Mesenteric fat pad (tissue), 1 donor: Measurements from ENCODE around the gene ADCY1. TPM values are rescaled to one million over a fixed set of nuclear protein-coding genes. Genes with fewer than 3 reads are reported as not detected.

Source experiments
- DNase-seq: peaks from one replicate; pipeline ENCODE4 v3.0.0-alpha.2; 2020; ENCODE audit warnings: low spot score
- total RNA-seq: library from RNA; stranded (reverse); fragmentation: NEBNext Ultra II Directional; extraction: Animal tissue kit (Norgen Biotek cat#: 25700); gene quantifications from one replicate; pipeline ENCODE4 v1.2.1, GENCODE V29; 2021
- donor health status: DM: yes; HTN: yes; CAD: no.

ADCY1 gene
- total RNA-seq, 1 donor from 2014 or later = 3.3 TPM

DNA sequence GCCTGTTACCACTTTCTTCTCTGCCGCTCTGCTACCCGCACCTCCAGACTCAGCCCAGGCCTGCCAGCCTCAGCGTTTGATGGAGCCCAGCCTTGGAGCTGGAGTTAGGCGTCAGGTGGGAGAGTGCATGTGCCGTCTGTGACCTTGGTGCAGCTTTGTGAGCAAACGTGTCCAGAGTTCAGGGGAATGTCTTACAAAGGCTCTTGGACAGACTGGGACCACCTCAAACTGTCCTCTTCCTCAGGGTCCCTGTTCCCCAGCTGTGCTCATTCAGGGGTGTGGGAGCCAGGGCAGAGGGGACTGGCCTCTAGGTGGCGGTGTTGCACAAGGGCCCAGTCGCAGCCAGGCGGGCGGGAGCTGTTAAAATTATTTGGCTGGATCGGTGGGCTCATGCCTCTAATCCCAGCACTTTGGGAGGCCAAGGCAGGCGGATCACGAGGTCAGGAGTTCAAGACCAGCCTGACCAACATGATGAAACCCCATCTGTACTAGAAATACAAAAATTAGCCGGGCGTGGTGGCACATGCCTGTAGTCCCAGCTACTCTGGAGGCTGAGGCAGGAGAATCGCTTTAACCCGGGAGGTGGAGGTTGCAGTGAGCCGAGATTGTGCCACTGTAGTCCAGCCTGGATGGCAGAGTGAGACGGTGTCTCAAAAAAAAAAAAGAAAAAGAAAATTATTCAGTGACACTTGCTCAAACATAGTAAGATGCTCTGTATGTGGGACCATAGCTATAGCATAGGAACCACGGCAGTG is 89.2 kb downstream of the ADCY1 start:
- DNase-seq = no peak

DNA sequence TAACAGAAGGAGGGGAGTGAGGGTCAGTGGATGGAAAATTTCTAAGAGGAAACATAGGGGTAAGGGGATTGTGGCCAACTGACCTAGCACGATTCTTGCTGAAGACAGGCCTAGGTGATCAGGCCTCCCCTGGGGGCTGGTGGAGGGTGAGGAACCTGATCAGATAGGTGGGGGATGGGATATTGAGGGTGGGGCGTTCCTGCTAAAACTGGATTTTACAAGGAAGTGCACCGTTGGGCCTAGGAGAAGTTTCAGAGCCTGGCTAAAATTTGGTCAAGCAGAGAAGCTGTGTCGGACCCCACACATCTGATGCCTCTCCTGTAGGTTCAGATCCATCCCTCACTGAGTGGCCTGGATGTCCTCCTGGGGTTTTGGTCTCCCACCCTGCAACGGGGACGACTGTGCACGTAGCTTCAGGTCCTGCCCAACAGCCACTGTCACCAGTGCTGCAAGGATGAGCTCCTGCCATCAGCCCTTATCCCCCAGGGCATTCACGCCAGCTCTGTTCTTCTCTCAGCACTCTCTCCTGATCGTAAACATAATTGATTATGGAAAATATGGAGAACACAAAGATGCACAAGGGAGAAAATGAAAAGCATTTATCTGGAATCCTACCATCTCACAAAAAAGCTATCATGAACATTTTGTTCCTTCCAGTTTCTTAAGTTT is 89.9 kb downstream of the ADCY1 start:
- peak; percentile 35 for DNase-seq

DNA sequence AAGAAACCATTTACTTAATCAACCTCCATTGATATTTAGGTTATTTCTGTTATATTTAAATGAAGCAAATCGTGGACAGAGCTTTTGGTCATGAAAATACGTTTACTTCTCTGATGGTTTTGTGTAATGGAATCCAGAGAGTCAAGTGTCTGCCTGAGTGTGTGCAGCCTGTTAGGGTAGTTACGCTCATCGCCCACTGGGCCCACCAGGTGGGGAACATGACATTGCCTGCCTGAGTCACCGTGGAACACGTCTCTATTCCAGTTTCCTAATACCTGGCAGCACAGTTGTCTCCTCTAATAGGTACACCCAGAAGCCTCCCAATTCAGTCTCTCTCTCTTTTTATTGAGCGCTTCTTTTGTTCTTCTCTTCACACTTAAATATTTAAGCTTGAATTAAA is 91.0 kb downstream of the ADCY1 start:
- peak; percentile 30 for DNase-seq

DNA sequence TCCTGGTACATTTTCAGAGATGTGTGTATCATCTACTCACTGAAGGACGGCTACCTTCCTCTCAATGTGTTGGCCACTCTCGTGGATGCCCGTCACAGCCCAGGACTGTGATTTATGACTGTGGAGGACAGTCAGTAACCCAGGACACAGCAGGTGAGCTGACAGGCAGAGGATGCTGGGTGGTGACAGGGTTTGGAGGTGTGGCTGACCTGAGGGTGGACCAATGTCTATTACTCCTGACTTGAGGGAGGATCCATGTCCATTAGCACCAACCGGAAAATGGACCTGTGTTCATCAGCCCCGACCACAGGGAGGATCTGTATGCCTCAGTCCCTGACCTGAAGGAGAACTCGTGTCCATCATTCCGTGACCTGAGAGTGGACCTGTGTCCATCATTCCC is 96.1 kb downstream of the ADCY1 start:
- peak; percentile 53 for DNase-seq

DNA sequence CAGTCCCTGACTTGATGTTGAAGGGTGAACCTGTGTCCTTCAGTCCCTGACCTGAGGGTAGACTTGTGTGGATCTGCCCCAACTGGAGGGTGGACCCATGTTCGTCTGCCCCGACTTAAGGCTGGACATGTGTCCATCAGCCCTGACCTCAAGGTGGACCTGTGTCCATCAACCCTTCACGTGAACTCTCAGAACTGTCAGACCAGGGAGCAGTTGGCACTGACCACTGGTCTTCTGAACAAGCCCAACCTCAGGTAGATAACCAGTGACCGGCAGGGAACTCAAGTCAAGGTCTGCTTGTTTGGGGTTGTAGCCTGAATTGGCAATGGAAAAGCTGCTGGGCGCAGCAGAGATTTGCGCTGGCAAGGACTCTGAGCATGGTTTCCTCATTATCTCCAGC is 96.5 kb downstream of the ADCY1 start:
- DNase-seq = peak; percentile 37

DNA sequence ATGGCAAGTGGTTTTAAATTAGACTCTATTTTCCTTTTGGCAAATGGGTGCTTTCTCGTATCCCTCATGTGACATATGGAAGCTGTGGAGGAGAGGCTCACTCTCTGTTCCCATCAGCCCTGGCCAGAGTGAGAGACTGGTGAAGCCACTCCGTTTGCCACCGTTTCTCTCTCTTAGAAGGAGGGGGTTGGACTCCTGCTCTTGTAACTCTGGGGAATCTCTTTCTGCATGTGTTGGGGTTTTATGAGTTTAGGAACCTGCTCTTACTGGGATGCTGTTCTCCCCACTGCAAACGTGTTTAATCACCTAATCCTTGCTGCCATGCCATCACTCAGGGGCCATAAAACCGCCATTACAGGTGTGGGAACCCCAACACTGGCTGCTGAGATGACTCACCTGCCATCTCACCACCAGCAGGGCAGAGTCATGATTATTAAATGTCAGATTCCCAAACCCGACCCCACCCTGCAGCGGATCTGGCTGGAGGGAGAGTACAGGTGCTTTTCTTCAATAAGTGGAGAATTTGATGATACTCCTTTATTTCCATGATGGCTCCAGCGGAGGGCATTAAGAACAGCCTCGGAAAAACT is 103.2 kb downstream of the ADCY1 start:
- DNase-seq = no peak

DNA sequence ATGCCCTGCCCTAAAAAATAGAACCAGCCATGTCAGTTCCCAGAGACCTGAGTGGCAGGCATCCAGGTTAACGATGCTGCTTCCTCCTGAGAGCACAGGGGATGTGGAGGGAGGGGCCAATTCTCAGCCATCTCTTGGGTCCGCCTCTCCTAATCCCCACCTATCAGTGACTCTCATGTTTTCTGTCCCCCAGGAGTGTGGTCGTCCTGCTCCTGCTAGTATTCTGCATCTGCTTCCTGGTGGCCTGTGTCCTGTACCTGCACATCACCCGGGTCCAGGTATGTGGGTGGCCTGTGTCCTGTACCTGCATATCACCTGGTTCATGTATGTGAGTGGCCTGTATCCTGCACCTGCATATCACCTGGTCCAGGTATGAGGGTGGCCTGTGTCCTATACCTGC is 105.3 kb downstream of the ADCY1 start:
- peak; percentile 43 for DNase-seq

DNA sequence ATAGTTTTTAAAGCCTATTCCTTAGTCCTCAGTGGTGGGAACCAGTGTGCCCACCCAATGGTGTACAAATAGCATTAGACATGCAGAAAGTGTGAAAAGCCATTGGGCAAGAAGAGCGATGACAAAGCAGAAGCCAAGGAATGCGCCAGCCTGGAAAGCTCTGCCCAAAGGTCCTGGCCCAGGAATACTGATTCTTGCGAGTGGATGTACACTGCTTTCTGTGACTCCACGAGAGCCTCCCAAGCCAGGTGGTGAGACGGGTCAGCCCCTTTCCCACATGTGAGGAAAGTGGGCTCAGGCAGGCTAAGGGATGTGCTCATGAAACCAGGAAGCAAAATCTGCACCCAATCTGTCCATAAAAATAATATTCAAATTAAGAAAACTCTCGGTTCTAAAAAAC is 106.6 kb downstream of the ADCY1 start:
- peak; percentile 35 for DNase-seq

DNA sequence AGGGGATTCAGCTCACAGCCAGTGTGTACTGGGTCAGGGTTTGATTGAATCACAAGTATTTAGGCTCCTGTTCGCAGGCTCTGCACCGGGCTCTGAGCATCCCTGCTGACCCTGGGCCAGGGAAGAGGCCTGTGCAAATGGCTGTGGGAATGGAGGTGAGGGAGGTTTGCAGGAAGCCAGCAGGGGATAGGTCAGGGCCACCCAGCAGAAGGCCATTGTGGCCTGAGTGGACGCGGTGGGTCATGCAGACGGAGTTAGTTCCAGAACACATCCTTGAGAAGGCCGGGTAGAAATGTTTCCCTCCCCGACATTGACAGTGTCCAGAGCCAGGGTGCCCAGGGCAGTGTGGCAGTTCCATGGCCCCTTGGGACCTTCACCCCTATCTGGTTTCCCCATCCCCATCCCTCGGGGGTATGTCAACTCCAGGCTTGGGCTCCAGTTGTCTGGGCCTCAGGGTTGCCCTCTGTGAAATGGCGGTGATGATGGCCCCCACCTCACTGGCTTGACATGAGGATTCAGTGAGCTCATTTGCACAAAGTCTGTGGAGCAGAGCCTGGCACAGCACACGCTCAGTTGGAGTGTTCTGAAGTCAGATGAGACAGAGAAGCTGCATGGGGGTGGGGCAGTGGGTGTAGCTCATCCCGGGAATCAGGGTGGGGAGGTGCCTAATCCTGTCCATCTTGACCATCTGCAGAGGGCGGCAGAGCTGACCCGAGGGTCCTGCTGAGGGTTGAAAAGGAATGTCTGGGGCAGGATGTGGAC is 107.6 kb downstream of the ADCY1 start:
- peak; percentile 73 for DNase-seq

DNA sequence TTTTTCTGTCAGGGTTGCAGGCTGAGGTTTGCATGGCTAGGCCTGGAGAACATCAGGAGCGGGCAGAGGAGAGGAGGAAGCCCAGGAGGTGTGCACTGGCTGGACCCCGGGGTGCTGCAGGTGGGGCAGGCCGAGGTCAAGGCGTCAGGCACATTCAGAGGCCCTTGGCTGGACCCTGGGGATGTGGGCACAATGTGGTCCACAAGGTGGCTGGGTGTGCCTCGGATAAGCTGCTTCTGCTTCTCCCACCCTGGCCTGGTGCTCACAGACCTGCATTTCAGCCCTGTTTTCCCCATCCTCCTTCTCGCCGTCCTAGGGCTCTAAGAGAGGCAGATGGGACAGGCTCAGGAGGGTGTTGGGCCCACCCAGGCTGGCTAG is 108.2 kb downstream of the ADCY1 start:
- peak; percentile 57 for DNase-seq

DNA sequence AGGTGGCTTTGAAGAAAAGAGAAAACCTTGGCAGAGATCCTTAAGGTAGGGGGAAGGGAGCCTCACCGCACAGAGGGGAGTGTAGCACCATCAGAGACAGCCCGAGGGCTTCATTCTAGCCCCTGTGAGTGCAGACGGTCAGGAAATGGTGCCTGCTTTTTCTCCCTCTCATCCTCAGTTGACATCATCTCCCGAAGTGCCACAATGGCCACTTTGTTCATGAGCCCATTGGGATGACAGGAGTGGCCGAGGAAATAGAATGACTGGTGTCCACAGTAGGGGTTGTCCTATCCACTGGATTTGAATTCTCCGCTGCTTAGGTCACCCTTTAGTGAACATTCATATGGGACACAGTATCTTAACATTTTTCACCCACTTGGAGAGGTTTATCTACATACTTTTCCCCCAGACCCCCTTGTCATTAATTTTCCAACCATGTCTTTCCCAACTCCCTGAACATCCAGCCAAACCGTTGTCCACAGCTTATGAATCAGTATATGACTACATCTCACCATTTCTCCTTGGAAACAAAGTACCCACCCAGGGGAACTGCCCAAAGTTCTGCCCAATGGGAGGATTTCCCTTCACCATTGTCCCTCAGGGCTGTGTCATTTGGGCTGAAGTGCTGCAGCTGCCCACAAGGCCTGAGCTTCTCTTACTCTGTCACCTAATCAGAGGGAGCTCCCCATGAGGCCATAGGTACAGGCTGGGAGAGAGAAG is 108.8 kb downstream of the ADCY1 start:
- peak; percentile 59 for DNase-seq

DNA sequence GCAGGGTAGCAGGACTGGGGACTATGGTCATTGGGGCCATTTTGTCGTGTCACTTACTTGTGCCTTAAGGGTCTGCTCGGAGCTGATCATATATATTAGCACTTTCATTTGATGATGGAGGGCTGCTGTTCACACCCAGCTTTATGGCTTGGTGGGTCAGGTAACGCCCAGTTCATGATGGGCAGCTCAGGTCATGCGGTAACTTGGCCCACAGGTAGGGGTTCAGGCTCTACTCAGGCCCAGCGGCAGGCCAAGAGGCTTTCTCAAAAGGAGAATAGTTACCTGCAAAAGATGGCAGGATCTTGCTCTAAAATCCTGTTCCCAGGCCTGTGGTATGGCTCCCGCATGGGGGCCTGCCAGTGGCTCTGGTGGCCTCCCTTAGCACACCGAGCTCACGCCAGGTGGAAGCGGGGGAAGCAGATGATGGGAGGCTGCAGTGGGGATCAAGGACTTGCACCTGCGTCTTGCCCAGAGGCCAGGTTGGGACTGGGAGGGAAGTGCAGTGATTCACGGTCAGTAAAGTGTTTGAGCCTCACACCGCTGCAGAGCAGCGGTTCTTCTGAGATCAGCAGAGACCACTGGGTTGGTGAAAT is 109.5 kb downstream of the ADCY1 start:
- peak; percentile 67 for DNase-seq

DNA sequence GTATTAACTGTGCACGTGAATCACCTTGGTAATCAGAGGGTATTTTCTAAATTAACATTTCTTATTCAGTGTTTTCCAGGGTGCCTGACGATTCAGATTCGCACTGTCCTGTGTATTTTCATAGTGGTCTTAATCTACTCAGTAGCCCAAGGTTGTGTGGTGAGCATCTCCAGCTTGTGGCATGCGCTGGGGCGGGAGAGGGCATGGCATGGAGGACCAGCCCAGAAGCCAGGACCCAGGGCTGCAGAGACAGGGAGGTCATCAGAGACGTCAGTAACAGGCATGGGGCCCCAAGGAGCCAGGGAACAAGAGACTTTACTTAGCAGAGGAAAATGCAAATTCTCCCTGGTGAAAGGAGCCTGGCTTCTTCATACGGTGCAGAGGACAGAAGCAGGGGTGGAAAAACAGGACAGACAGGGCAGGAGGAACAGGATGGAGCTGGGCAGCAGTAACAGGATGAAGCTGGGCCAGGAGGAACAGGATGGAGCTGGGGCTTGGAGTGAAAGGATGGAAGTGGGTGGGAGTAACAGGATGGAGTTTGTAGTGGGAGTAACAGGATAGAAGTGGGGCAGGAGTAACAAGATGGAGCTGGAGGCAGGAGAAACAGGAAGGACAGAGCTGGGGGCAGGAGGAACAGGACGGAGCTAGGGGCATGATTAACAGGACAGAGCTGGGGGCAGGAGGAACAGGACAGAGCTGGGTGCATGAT is 110.9 kb downstream of the ADCY1 start:
- peak; percentile 57 for DNase-seq

DNA sequence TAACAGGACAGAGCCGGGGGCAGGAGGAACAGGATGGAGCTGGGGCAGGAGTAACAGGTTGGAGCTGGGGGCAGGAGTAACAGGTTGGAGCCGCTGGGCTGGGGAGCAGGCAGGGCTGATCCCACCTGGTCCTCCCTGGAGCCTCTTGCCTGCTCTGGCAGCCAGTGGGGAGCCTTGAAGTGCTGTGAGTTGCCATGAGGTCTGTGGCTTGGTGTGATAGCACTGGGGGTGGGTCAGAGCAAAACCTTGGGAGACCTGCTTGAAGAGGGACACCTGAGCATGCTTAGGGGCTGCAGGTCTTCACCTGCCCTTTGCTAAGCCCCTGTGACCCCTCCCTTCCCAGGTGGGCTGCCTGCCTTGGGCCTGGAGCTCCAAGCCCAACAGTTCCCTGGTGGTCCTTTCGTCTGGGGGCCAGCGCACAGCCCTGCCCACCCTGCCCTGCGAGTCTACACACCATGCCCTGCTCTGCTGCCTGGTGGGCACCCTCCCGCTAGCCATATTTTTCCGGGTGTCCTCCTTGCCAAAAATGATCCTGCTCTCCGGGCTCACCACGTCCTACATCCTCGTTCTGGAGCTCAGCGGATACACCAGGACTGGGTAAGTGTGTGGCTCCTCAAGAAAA is 111.6 kb downstream of the ADCY1 start:
- peak; percentile 74 for DNase-seq

DNA sequence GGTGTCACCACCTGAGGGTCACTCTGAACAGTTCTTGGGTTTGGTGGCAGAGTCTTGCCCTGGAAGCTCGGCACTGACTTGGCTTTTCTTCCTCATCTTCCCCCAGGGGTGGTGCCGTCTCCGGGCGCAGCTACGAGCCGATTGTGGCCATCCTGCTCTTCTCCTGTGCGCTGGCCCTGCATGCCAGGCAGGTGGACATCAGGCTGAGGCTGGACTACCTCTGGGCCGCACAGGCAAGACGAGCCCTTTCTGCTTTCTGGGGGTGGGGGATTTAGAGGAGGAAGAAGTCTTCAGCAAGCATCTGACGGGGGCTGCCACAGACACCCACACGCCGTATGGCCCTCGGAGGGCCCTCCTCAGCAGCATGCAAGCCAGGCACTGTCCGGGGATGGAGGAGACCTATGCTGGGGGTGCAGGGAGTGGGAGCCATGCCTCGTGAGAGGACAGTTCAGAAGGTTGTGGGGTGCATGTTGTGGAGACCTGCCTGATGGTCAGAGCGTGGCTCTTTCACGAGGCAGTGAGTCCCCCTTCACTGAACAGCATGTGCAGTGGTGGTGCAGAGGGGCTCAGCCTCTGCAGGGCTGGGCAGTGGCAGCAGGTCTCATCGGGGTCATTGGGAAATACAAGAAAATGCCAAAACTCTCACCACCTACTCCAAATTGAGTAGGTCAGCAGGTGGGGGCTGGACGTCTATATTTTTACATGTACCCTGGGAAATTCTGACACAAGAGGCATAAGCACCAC is 112.4 kb downstream of the ADCY1 start:
- DNase-seq = peak; percentile 83

DNA sequence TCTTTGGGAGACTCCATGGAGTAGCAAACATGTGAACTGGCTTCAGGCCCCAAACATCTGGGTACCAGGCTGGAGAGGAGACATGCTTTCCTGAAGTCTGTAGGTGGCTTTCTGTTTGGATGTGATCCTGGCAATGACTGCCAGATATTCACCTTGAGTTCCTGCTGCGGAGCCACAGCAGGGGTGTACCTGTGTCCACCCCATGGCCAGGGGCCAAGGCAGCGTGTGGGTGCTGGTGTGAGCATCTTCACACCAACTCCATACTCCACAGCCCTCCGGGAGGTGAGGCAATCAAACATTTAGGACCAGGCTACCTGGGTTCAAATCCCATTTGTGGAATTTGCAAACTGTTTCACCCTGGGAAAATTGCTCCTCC is 113.0 kb downstream of the ADCY1 start:
- DNase-seq = peak; percentile 53

DNA sequence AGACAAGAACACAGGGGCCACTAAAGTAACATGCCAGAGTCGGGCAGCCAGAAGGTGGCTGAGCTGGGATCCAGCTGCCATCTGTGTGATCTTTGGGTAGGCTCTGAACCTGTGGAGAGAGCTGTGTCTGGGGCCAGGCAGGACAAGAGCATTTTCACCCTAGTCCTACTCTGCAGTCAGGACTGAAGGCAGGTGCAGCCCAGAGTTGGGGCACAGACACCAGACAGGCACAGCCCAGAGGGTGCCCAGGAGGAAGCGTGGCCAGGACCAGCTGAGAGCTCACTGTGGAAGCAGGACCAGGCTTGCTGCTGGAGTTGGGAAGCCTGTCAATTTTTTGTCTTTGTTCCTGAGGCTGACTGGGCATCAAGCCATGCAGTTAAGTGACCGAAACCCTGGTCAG is 113.6 kb downstream of the ADCY1 start:
- DNase-seq = peak; percentile 86

DNA sequence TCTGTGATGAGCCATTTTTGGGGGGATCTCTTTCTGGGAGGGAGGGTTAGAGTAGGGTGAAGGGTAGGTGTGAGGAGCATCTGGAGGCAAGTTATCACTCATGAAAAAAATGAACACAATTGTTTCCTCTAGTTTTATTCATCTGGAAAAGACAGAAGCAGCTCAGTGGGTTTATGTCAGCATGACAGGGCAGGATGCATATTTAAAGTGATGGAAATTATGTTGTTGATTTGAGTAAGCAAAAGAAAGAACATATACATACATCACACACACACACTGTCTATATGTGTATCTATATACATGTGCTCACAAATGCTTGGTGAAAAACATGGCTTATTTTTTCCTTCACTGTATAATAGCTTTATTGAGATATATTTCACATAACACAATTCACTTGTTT is 114.2 kb downstream of the ADCY1 start:
- DNase-seq = no peak
